ENCODE data around the gene AOAH. TPM values are rescaled to one million over a fixed set of nuclear protein-coding genes. Genes with fewer than 3 reads are reported as not detected.

Gene AOAH
- total RNA-seq, 1 experiment from 2014 or later, result 0.39 TPM

DNA sequence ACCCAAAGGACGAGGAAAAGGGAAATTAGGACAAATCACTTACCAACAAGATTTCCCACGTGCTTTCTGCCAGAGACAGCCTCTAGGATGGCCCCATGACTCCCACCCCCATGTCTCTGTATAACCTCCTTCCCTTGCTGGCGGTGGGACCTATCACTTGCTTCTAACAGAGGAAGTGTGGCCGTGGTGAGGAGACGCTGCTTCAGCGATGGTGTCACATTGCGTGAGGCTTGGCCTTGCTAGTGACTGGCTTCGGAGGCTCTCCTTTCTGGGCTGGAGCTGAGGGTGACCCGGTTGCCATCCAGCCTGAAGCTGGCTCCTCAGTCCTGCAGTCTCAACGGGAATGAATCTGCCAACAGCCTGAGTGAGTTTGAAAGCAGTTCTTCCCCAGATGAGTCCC is 210.9 kb downstream of the AOAH start:
- Histone ChIP-seq H2AFZ (ENCODE audit: low read length) (no peak overlapping the region), H3T11ph (ENCODE audit: low read length) (no peak overlapping the region), H2BK20ac (ENCODE audit: low read depth, low read length, poor library complexity, severe bottlenecking) (no peak overlapping the region), H2AK5ac (ENCODE audit: insufficient read length, low read length) (no peak overlapping the region), H2BK120ac (ENCODE audit: low read depth, low read length, poor library complexity, severe bottlenecking) (no peak overlapping the region), H2BK5ac (ENCODE audit: insufficient read length, low read length) (no peak overlapping the region), H3K23me2 (ENCODE audit: insufficient read length, low read depth, low read length, poor library complexity, severe bottlenecking) (no peaks in the 10 kb centered on the region), H4K91ac (ENCODE audit: insufficient read length, low read depth, low read length) (no peak overlapping the region), H3K56ac (ENCODE audit: insufficient read length, low read depth, low read length) (no peak overlapping the region), H3K14ac (ENCODE audit: insufficient read depth, low read length) (no peak overlapping the region), H3K4me1 (ENCODE audit: insufficient read depth, low read length) (no peaks in the 10 kb centered on the region; the same call in 1 of the 2 replicates), H3K27ac (ENCODE audit: insufficient read length, low read depth, low read length) (no peak overlapping the region), H3K4me2 (ENCODE audit: insufficient read depth, insufficient read length, low read length) (no peak overlapping the region), H3K9ac (ENCODE audit: extremely low read depth, insufficient read length, low read length) (no peak overlapping the region), H4K5ac (ENCODE audit: insufficient read length, low read depth, low read length) (no peak overlapping the region), H3K9me3 (ENCODE audit: control insufficient read depth, low read depth, low read length) (no peaks in the 10 kb centered on the region), H3K27me3 (ENCODE audit: insufficient read depth, low read length) (no peaks in the 10 kb centered on the region), H3K4ac (ENCODE audit: low read depth, low read length) (no peak overlapping the region), H3K23ac (ENCODE audit: insufficient read length, low read depth, low read length) (no peak overlapping the region), H3K79me1 (ENCODE audit: insufficient read depth, low read depth, low read length, poor library complexity, severe bottlenecking) (no peaks in the 10 kb centered on the region), H3K79me2 (ENCODE audit: insufficient read depth, low read length) (no peaks in the 10 kb centered on the region), H2BK15ac (ENCODE audit: low read depth, low read length) (no peak overlapping the region), H3K18ac (ENCODE audit: insufficient read length, low read depth, low read length) (no peak overlapping the region), H2BK12ac (ENCODE audit: insufficient read length, low read depth, low read length) (no peak overlapping the region), H4K20me1 (ENCODE audit: control insufficient read depth, insufficient read depth, insufficient read length) (no peaks in the 10 kb centered on the region), H4K8ac (replicated peaks; ENCODE audit: insufficient read length, low read depth, low read length) (no peak overlapping the region)
- Mint-ChIP-seq H3K27ac (no peak overlapping the region), H3K4me3 (no peak overlapping the region), H3K36me3 (ENCODE audit: insufficient read depth in 1 of 3, low read depth in 3 of 3) (peaks cover 0 to 3% (median 2%) of the 10 kb centered on the region in 3 experiments; a peak in 4 of 7 replicates), H3K9me3 (no peaks in the 10 kb centered on the region; a peak in 1 of 5 replicates), H3K27me3 (ENCODE audit: low read depth) (no peaks in the 10 kb centered on the region), H3K4me1 (peaks cover 17 to 18% of the 10 kb centered on the region in 2 experiments)
- WGBS (ENCODE audit: extremely low coverage, insufficient read length, low lambda C conversion rate), result no CpG with 5 or more reads among the region's 10 CpGs
- TF ChIP-seq, protein P1, sequence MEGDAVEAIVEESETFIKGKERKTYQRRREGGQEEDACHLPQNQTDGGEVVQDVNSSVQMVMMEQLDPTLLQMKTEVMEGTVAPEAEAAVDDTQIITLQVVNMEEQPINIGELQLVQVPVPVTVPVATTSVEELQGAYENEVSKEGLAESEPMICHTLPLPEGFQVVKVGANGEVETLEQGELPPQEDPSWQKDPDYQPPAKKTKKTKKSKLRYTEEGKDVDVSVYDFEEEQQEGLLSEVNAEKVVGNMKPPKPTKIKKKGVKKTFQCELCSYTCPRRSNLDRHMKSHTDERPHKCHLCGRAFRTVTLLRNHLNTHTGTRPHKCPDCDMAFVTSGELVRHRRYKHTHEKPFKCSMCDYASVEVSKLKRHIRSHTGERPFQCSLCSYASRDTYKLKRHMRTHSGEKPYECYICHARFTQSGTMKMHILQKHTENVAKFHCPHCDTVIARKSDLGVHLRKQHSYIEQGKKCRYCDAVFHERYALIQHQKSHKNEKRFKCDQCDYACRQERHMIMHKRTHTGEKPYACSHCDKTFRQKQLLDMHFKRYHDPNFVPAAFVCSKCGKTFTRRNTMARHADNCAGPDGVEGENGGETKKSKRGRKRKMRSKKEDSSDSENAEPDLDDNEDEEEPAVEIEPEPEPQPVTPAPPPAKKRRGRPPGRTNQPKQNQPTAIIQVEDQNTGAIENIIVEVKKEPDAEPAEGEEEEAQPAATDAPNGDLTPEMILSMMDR (conservative IDR thresholded peaks at IDR 0.05), result no peak
- DNase-seq, result no peak

All from H9 (cell line).